Esophagus muscularis mucosa (tissue), 4 donors: Measurements from ENCODE around the gene LIN54.

ENCODE experiments used
- EP300 ChIP-seq: sonication (generic); formaldehyde crosslinking; IDR thresholded peaks from one replicate; pipeline ENCODE4 v1.6.1; 2017; ENCODE audit warnings: antibody characterized with exemption
- POLR2A ChIP-seq: fragments of 450-650 bp; IDR thresholded peaks from one replicate; pipeline ENCODE4 v1.6.1; 2017; ENCODE audit warnings: antibody characterized with exemption, moderate library complexity, mild to moderate bottlenecking, low read depth
- POLR2AphosphoS5 ChIP-seq, 2 donors: sonication (generic); formaldehyde crosslinking; IDR thresholded peaks; one replicate each; pipeline ENCODE4 v1.6.1; 2017; ENCODE audit warnings: antibody characterized with exemption in 2 of 2
- TF ChIP-seq, protein P1 (sequence below), 3 experiments: fragments of 200-600 bp in 2 of 3; fragments of 450-650 bp in 1 of 3; sonication (generic) in 2 of 3; IDR thresholded peaks; one replicate each; pipeline ENCODE4 v1.5.1; 2017 to 2019; ENCODE audit warnings: antibody characterized with exemption in 3 of 3, mild to moderate bottlenecking in 2 of 3, moderate library complexity in 1 of 3

DNA sequence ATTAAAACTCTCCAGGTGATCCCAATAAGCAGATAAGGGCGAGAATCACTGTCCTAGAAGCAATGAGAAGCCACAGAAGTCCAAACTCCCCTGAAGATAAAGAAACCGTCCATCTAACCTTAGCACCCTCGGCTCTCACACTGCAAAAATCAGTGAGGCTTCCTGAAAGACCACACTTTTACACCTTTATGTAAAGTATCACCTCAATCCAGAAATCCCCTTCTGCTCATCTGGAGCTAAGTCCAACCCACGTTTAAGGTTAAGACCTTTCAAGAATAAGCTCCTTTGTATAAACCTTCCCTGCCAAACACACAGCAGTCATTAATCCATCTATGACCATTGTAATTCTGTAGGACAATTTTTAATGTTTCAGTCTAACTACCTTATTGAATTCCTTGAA is 41.7 kb downstream of the LIN54 start:
- TF ChIP-seq EP300 (no peak), POLR2A (no peak), POLR2AphosphoS5 (IDR thresholded peaks at IDR 0.05) (no peak)
- TF ChIP-seq, protein P1, sequence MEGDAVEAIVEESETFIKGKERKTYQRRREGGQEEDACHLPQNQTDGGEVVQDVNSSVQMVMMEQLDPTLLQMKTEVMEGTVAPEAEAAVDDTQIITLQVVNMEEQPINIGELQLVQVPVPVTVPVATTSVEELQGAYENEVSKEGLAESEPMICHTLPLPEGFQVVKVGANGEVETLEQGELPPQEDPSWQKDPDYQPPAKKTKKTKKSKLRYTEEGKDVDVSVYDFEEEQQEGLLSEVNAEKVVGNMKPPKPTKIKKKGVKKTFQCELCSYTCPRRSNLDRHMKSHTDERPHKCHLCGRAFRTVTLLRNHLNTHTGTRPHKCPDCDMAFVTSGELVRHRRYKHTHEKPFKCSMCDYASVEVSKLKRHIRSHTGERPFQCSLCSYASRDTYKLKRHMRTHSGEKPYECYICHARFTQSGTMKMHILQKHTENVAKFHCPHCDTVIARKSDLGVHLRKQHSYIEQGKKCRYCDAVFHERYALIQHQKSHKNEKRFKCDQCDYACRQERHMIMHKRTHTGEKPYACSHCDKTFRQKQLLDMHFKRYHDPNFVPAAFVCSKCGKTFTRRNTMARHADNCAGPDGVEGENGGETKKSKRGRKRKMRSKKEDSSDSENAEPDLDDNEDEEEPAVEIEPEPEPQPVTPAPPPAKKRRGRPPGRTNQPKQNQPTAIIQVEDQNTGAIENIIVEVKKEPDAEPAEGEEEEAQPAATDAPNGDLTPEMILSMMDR (IDR thresholded peaks at IDR 0.05): no peak
